Measurements from ENCODE around the gene DCTN2. TPM values are rescaled to one million over a fixed set of nuclear protein-coding genes. Genes with fewer than 3 reads are reported as not detected.

The DCTN2 gene
- total RNA-seq, 1 donor from 2014 or later = 90.7 TPM

DNA sequence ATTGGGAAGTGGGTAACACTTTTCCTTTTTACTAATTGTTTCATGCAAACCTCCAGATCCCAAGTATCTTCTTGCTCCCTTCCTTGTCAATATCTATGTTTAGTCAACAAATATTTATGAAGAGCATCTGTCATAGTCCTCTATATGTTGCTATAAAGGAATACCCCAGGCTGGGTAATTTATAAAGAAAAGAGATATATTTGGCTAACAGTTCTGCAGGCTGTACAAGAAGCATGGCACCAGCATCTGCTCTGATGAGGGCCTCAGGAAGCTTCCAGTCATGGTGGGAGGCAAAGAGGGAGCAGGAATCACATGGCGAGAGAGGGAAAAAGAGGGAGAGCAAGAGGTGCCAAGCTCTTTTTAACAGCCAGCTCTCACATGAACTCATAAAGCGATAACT, 7.5 kb upstream of the DCTN2 start:
- Histone ChIP-seq H3K27ac (no peak overlapping the region), H3K9me3 (no peaks in the 10 kb centered on the region), H3K4me1 (peaks cover 4% of the 10 kb centered on the region), H3K4me3 (no peak overlapping the region), H3K36me3 (no peaks in the 10 kb centered on the region), H3K27me3 (peaks cover 12% of the 10 kb centered on the region)
- DNase-seq (peak; percentile 2), ATAC-seq (no peak)
- TF ChIP-seq, protein P1, sequence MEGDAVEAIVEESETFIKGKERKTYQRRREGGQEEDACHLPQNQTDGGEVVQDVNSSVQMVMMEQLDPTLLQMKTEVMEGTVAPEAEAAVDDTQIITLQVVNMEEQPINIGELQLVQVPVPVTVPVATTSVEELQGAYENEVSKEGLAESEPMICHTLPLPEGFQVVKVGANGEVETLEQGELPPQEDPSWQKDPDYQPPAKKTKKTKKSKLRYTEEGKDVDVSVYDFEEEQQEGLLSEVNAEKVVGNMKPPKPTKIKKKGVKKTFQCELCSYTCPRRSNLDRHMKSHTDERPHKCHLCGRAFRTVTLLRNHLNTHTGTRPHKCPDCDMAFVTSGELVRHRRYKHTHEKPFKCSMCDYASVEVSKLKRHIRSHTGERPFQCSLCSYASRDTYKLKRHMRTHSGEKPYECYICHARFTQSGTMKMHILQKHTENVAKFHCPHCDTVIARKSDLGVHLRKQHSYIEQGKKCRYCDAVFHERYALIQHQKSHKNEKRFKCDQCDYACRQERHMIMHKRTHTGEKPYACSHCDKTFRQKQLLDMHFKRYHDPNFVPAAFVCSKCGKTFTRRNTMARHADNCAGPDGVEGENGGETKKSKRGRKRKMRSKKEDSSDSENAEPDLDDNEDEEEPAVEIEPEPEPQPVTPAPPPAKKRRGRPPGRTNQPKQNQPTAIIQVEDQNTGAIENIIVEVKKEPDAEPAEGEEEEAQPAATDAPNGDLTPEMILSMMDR (IDR thresholded peaks at IDR 0.05) = no peak
- intact Hi-C loops (cut with DNase I) = no loop called here

DNA sequence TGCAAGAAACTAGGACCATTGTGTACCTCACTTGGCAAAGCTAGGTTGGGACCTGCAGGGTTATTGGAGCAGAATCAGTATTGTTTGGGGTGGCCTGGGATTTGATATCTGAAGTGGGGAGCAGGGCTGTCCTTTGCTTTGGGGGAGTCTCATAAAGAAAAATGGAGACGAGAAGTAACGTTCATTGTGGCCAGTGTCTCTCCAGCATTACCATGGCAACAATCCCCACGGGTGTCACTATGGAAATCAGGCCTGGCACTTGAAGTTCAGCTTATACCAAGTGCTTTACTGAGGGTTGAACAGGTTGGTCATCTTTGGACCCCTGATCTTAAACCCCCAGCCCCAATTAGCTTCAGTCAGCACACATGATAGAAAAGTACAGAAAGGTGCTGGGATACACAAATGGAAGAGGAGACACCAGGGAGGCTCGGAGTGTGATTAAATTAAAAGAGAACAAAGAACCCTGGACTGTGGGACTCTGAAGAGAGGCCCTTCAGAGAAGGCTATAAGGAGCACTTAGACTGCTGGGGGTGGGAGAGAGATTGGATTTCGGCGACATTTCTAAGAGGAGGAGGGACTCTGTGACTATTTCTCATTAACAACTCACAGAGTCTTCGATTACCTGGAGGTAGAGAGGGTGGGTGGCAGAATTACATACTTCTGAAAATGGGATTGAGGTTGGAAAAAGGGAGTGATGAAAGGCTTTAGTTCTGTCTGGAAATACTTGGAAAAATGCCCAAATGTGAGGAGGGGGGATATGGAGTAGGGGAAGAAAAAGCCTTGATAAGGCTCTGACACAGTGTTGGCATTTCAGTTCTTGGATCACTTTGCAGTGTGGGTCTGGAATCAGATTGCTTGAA, 6.6 kb upstream of the DCTN2 start:
- Histone ChIP-seq H3K27ac (no peak overlapping the region), H3K36me3 (no peaks in the 10 kb centered on the region), H3K4me1 (peaks cover 4% of the 10 kb centered on the region), H3K4me3 (no peak overlapping the region), H3K9me3 (no peaks in the 10 kb centered on the region), H3K27me3 (peaks cover 20% of the 10 kb centered on the region)
- TF ChIP-seq, protein P1 (IDR thresholded peaks at IDR 0.05) = no peak
- intact Hi-C loops (cut with DNase I) = no loop called here
- ATAC-seq (no peak), DNase-seq (no peak)

DNA sequence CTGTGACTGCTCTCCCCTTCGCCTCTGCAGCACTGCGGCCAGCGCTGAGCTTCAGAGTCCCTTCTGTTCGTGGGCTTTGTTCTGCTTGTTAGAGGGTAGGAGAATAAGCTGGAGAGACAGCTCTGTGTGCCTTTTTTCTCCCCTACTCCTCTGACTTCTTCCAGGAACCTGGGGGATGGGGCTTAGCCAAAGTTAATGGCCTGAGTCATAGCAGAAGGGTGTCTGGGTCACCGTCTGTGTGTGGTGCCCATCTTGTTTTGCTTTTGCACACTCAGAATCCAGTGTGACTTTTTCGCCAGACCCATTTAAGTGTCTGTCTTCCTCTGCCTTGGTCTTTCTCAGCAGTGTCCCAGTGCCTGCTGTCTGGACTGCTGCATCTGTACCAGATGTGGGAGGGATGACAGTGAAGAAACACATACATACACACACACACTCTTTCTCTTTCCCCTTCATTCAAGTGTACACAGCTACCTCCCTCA, 5.9 kb upstream of the DCTN2 start:
- H3K4me3 ChIP-seq = no peak overlapping the region
- H3K9me3 ChIP-seq = no peaks in the 10 kb centered on the region
- DNase-seq = peak; percentile 18
- no peaks in the 10 kb centered on the region for H3K36me3 ChIP-seq
- H3K27me3 ChIP-seq = peaks cover 27% of the 10 kb centered on the region
- TF ChIP-seq, protein P1 (IDR thresholded peaks at IDR 0.05) = no peak
- H3K4me1 ChIP-seq = peaks cover 4% of the 10 kb centered on the region
- intact Hi-C loops (cut with DNase I) = no loop called here
- H3K27ac ChIP-seq = no peak overlapping the region
- ATAC-seq = no peak

- Histone ChIP-seq H3K9me3 (no peaks in the 10 kb centered on the region), H3K27me3 (peaks cover 27% of the 10 kb centered on the region), H3K4me1 (peaks cover 4% of the 10 kb centered on the region), H3K27ac (no peak overlapping the region), H3K36me3 (no peaks in the 10 kb centered on the region), H3K4me3 (no peak overlapping the region)
- no peak for DNase-seq
- no peak for ATAC-seq
- intact Hi-C loops (cut with DNase I) = no loop called here
- TF ChIP-seq, protein P1 (IDR thresholded peaks at IDR 0.05) = no peak
Observed at GRCh38 chr12:57552306-57552651, 5.3 kb upstream of the DCTN2 start.

GRCh38 chr12:57551637-57552305, 4.8 kb upstream of the DCTN2 start:
- Histone ChIP-seq H3K36me3 (no peaks in the 10 kb centered on the region), H3K4me1 (peaks cover 4% of the 10 kb centered on the region), H3K27ac (no peak overlapping the region), H3K9me3 (no peaks in the 10 kb centered on the region), H3K4me3 (no peak overlapping the region), H3K27me3 (peaks cover 27% of the 10 kb centered on the region)
- TF ChIP-seq, protein P1 (IDR thresholded peaks at IDR 0.05) = no peak
- intact Hi-C loops (cut with DNase I) = no loop called here
- ATAC-seq = no peak
- DNase-seq = peak; percentile 12
